K562 (cell line): Measurements from ENCODE around the gene ENDOV. TPM values are rescaled to one million over a fixed set of nuclear protein-coding genes. Genes with fewer than 3 reads are reported as not detected.

Experiments used
- MAZ ChIP-seq, 2 experiments: fragments of 450-650 bp in 1 of 2; sonication (generic) in 1 of 2; formaldehyde crosslinking; IDR thresholded peaks in 1 of 2; conservative IDR thresholded peaks in 1 of 2; 2 replicates each; pipeline versions ENCODE4 v1.4.0 to v1.5.0; 2020; ENCODE audit warnings: mild to moderate bottlenecking in 1 of 2, missing genetic modification reagents in 1 of 2
- RCOR1 ChIP-seq, 2 experiments: IDR thresholded peaks; 2 replicates each; pipeline ENCODE4 v1.6.1; 2012; ENCODE audit warnings: low read depth in 2 of 2, low read length in 2 of 2, borderline replicate concordance in 1 of 2, improper control_type of control experiment in 1 of 2
- SIN3A ChIP-seq, 2 experiments: fragments of 150-350 bp in 1 of 2; IDR thresholded peaks; 2 replicates each; pipeline ENCODE4 v1.6.1; 2011 to 2016; ENCODE audit warnings: borderline replicate concordance in 2 of 2, low read depth in 2 of 2, low read length in 2 of 2, mild to moderate bottlenecking in 2 of 2, moderate library complexity in 2 of 2; ENCODE audit not compliant: control insufficient read depth in 1 of 2
- SPI1 ChIP-seq: IDR thresholded peaks from 2 replicates; pipeline ENCODE4 v1.6.1; 2011; ENCODE audit warnings: low read depth, low read length, control low read depth, borderline replicate concordance
- polyA plus RNA-seq, 8 experiments: library from polyadenylated mRNA; depleted of rRNA in 4 of 8; stranded (reverse) in 5 of 8; unstranded in 3 of 8; fragments of >200 nt; fragmentation: Nextera tagmentation in 2 of 8; fragmentation: Illumina TruSeq in 1 of 8; extraction: Ambion mirVana in 2 of 8; extraction: Trizol in 1 of 8; gene quantifications; 2 replicates each; pipeline versions ENCODE4 v1.2.1 to v1.2.3, GENCODE V29; 2011 to 2014; ENCODE audit warnings: inconsistent platforms in 1 of 8, missing spikeins in 1 of 8
- total RNA-seq, 7 experiments: library from RNA; depleted of rRNA in 6 of 7; stranded (reverse); fragments of >200 nt in 6 of 7; fragmentation: Illumina TruSeq in 2 of 7; extraction: Trizol in 2 of 7; gene quantifications; 2 replicates each; pipeline versions ENCODE4 v1.2.1 to v1.2.3, GENCODE V29; 2011 to 2021; ENCODE audit warnings: low replicate concordance in 1 of 7
- TF ChIP-seq, protein P1 (sequence below): fragments of 150-350 bp; IDR thresholded peaks from 2 replicates; pipeline ENCODE4 v1.6.1; 2014; ENCODE audit warnings: low read depth, mild to moderate bottlenecking, low read length, borderline replicate concordance
- TF ChIP-seq, protein P2 (sequence below): sonication (generic); formaldehyde crosslinking; IDR thresholded peaks from 2 replicates; pipeline ENCODE4 v1.8.0; 2023; ENCODE audit warnings: mild to moderate bottlenecking, missing genetic modification reagents
- TF ChIP-seq, protein P3 (sequence below): sonication (generic); formaldehyde crosslinking; IDR thresholded peaks from 2 replicates; pipeline ENCODE4 v1.8.0; 2022; ENCODE audit warnings: mild to moderate bottlenecking, missing genetic modification reagents
- TF ChIP-seq, protein P4 (sequence below), 2 experiments: fragments of 450-650 bp; IDR thresholded peaks; 2 replicates each; pipeline ENCODE4 v1.6.1; 2018; ENCODE audit warnings: mild to moderate bottlenecking in 2 of 2, low read depth in 1 of 2; ENCODE audit not compliant: partially characterized antibody in 2 of 2

The ENDOV gene
- total and polyA plus RNA-seq, 9 of the 15 experiments (the other 6 are each of a cell fraction or from before 2014, with no cell fraction given), result 1.2 to 8.2 (median 3.7) TPM

DNA sequence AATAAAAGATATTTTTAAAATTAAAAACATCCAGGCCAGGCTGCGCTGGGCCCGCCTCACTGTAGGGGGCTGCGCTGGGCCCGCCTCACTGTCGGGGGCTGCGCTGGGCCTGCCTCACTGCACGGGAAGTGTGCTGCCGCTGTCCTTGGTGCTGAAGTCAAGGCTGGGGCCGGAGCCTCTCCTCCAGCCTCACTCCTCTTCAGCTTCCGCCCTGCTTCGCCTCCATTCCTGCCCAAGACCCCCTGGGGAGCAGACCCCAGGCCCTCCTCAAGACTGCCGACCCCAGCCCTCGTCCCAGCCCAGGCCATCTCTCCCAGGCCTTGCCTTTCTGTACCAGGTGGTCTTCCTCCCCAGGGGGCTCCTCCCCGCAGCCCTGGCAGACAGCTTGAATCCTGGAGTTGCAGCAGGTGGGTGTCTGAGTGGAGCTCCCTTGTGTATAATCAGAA, 26.2 kb downstream of the ENDOV start (continued):
- TF ChIP-seq, protein P1, sequence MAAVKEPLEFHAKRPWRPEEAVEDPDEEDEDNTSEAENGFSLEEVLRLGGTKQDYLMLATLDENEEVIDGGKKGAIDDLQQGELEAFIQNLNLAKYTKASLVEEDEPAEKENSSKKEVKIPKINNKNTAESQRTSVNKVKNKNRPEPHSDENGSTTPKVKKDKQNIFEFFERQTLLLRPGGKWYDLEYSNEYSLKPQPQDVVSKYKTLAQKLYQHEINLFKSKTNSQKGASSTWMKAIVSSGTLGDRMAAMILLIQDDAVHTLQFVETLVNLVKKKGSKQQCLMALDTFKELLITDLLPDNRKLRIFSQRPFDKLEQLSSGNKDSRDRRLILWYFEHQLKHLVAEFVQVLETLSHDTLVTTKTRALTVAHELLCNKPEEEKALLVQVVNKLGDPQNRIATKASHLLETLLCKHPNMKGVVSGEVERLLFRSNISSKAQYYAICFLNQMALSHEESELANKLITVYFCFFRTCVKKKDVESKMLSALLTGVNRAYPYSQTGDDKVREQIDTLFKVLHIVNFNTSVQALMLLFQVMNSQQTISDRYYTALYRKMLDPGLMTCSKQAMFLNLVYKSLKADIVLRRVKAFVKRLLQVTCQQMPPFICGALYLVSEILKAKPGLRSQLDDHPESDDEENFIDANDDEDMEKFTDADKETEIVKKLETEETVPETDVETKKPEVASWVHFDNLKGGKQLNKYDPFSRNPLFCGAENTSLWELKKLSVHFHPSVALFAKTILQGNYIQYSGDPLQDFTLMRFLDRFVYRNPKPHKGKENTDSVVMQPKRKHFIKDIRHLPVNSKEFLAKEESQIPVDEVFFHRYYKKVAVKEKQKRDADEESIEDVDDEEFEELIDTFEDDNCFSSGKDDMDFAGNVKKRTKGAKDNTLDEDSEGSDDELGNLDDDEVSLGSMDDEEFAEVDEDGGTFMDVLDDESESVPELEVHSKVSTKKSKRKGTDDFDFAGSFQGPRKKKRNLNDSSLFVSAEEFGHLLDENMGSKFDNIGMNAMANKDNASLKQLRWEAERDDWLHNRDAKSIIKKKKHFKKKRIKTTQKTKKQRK, result no peak
- TF ChIP-seq RCOR1 (IDR thresholded peaks at IDR 0.05; ENCODE audit: borderline replicate concordance in 1 of 2, low read depth in 2 of 2, low read length in 2 of 2) (peak in 1 of 2 experiments; percentile 72; a peak in 2 of 4 replicates), SPI1 (0 out of 2 replicates have a peak, but pooled peaks have one; percentile 48), SIN3A (IDR thresholded peaks at IDR 0.05; ENCODE audit: borderline replicate concordance in 2 of 2, control insufficient read depth in 1 of 2, low read depth in 2 of 2, low read length in 2 of 2) (peak in 1 of 2 experiments; percentile 48; a peak in 1 of 4 replicates), MAZ (CRISPR knock-in tag; conservative IDR thresholded peaks at IDR 0.05 in 1 of 2, IDR thresholded peaks at IDR 0.05 in 1 of 2) (peak in 1 of 2 experiments; percentile 69; a peak in 2 of 4 replicates)
- TF ChIP-seq, protein P2, sequence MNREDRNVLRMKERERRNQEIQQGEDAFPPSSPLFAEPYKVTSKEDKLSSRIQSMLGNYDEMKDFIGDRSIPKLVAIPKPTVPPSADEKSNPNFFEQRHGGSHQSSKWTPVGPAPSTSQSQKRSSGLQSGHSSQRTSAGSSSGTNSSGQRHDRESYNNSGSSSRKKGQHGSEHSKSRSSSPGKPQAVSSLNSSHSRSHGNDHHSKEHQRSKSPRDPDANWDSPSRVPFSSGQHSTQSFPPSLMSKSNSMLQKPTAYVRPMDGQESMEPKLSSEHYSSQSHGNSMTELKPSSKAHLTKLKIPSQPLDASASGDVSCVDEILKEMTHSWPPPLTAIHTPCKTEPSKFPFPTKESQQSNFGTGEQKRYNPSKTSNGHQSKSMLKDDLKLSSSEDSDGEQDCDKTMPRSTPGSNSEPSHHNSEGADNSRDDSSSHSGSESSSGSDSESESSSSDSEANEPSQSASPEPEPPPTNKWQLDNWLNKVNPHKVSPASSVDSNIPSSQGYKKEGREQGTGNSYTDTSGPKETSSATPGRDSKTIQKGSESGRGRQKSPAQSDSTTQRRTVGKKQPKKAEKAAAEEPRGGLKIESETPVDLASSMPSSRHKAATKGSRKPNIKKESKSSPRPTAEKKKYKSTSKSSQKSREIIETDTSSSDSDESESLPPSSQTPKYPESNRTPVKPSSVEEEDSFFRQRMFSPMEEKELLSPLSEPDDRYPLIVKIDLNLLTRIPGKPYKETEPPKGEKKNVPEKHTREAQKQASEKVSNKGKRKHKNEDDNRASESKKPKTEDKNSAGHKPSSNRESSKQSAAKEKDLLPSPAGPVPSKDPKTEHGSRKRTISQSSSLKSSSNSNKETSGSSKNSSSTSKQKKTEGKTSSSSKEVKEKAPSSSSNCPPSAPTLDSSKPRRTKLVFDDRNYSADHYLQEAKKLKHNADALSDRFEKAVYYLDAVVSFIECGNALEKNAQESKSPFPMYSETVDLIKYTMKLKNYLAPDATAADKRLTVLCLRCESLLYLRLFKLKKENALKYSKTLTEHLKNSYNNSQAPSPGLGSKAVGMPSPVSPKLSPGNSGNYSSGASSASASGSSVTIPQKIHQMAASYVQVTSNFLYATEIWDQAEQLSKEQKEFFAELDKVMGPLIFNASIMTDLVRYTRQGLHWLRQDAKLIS (CRISPR knock-in tag), result 0 out of 2 replicates have a peak, but pooled peaks have one; percentile 34
- TF ChIP-seq, protein P3, sequence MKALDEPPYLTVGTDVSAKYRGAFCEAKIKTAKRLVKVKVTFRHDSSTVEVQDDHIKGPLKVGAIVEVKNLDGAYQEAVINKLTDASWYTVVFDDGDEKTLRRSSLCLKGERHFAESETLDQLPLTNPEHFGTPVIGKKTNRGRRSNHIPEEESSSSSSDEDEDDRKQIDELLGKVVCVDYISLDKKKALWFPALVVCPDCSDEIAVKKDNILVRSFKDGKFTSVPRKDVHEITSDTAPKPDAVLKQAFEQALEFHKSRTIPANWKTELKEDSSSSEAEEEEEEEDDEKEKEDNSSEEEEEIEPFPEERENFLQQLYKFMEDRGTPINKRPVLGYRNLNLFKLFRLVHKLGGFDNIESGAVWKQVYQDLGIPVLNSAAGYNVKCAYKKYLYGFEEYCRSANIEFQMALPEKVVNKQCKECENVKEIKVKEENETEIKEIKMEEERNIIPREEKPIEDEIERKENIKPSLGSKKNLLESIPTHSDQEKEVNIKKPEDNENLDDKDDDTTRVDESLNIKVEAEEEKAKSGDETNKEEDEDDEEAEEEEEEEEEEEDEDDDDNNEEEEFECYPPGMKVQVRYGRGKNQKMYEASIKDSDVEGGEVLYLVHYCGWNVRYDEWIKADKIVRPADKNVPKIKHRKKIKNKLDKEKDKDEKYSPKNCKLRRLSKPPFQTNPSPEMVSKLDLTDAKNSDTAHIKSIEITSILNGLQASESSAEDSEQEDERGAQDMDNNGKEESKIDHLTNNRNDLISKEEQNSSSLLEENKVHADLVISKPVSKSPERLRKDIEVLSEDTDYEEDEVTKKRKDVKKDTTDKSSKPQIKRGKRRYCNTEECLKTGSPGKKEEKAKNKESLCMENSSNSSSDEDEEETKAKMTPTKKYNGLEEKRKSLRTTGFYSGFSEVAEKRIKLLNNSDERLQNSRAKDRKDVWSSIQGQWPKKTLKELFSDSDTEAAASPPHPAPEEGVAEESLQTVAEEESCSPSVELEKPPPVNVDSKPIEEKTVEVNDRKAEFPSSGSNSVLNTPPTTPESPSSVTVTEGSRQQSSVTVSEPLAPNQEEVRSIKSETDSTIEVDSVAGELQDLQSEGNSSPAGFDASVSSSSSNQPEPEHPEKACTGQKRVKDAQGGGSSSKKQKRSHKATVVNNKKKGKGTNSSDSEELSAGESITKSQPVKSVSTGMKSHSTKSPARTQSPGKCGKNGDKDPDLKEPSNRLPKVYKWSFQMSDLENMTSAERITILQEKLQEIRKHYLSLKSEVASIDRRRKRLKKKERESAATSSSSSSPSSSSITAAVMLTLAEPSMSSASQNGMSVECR (CRISPR knock-in tag), result peak; percentile 52; the same call in 1 of the 2 replicates
- TF ChIP-seq, protein P4, sequence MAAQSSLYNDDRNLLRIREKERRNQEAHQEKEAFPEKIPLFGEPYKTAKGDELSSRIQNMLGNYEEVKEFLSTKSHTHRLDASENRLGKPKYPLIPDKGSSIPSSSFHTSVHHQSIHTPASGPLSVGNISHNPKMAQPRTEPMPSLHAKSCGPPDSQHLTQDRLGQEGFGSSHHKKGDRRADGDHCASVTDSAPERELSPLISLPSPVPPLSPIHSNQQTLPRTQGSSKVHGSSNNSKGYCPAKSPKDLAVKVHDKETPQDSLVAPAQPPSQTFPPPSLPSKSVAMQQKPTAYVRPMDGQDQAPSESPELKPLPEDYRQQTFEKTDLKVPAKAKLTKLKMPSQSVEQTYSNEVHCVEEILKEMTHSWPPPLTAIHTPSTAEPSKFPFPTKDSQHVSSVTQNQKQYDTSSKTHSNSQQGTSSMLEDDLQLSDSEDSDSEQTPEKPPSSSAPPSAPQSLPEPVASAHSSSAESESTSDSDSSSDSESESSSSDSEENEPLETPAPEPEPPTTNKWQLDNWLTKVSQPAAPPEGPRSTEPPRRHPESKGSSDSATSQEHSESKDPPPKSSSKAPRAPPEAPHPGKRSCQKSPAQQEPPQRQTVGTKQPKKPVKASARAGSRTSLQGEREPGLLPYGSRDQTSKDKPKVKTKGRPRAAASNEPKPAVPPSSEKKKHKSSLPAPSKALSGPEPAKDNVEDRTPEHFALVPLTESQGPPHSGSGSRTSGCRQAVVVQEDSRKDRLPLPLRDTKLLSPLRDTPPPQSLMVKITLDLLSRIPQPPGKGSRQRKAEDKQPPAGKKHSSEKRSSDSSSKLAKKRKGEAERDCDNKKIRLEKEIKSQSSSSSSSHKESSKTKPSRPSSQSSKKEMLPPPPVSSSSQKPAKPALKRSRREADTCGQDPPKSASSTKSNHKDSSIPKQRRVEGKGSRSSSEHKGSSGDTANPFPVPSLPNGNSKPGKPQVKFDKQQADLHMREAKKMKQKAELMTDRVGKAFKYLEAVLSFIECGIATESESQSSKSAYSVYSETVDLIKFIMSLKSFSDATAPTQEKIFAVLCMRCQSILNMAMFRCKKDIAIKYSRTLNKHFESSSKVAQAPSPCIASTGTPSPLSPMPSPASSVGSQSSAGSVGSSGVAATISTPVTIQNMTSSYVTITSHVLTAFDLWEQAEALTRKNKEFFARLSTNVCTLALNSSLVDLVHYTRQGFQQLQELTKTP (IDR thresholded peaks at IDR 0.05; ENCODE audit: low read depth in 1 of 2, partially characterized antibody in 2 of 2), result peak in 1 of 2 experiments; percentile 72
